T-helper 9 cell (primary cell): ENCODE data around the gene INTU.
"Not testable (repeated sequence)": the region's sequence is repeated elsewhere in the genome, so short reads cannot be mapped to it uniquely, and the experiment has no call there.

Source experiments
- DNase-seq: peaks from one replicate; pipeline ENCODE4 v3.0.0-alpha.2; 2020
- total RNA-seq, 2 donors: gene quantifications; one replicate each; lab custom pipeline; 2026; lab: John Stamatoyannopoulos, UW

INTU gene
- 0 reads per million in 2 donors for total RNA-seq

DNA sequence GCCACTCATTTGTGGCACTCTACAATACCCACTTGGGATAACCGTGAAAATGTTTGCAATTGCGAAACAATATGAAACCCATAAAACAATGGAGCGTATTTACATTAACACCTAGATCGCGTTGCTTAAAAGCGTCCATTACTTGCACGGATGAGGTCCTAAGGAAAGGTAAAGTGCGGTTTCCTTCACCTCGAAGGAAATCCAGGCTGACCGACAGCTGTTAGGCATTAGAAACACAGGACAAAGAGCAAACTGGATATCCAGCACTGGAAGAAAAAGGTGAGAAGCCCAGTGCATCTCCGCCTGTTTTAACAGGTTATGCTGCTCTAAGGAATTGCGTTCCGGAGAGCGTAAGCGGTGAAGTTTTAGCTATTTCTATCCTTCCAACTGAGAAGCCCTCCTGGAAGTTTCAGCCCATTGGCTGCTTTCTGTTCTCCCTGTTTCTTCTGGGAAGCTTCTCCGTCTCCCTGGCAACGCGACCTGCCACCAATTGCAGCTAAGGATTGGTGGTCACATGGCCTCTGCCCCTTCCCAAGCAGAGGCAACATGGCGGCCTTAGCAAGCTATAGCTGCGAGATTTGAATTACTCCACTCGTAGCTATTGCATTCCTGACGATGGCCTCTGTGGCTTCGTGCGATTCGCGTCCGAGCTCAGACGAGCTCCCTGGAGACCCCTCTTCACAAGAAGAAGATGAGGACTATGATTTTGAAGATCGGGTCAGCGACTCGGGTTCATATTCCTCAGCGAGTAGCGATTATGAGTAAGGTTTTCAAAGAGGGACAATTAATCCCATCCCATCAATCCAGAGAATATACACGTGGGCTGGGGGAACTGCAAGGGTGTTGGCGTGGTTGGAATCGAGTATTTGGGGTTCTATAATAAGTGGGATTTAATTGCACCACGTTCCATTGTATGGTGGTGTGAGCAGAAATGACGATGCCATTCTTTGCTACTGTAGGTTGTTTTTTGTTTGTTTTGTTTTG, at the start of gene INTU:
TSS of gene INTU (plus strand) at position 538 of the 984 bp plus-strand sequence. CDS start at position 616, 78 bp downstream.
- DNase-seq: no peak

- DNase-seq: not testable (repeated sequence)
Observed at GRCh38 chr4:127586496-127586895, 46.3 kb upstream of the INTU start.

DNA sequence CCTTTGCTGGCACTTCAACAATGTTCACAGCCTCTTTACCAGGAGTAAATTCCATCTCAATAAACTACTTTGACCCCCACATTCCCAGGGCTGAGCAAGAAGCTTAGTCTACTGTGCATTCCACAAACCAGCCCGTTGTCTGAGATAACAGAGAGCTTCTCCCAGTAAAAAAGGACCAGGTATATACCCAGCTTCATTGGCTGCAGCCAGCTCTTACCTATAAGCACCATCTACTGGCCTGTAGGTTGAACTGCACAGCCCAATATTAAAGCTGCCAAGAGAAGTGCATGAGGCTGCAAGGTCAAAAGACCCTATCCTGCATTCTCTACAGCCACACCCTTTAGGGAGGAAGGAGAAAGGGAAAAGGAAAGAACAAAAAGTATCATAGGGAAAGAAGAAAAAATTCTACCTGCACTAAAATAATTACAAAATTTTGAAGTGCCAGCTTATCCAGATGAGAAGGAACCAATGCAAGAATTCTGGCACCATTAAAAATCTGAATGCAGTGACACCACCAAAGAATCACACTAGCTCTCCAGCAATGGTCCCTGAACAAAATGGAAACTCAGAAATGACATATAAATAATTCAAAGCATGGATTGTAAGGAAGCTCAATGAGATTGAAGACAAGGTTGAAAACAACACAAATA, 45.7 kb upstream of the INTU start:
- DNase-seq: no peak

DNA sequence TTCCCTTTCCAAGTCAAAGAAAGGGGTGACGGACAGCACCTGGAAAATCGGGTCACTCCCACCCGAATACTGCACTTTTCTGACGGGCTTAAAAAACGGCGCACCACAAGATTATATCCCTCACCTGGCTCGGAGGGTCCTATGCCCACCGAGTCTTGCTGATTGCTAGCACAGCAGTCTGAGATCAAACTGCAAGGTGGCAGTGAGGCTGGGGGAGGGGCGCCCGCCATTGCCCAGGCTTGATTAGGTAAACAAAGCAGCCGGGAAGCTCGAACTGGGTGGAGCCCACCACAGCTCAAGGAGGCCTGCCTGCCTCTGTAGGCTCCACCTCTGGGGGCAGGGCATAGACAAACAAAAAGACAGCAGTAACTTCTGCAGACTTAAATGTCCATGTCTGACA, 43.6 kb upstream of the INTU start:
- not testable (repeated sequence) for DNase-seq

DNA sequence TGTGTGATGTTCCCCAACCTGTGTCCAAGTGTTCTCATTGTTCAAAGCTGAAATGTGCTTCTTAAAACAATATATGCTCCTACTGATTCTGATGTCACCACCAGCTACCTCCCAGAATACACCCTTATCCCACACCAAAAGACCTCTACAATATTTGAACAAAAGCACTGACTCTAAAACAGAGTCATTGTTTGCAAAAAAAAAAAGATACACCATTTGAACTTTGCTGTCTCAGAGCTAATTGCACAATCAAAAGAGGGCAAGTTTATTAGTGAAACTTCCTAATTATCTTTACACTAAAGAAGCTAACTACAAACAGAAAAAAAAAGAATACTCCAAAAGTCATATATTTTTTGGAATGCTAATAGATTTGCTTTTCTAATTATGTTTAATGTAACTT, 34.1 kb upstream of the INTU start:
- no peak for DNase-seq

DNA sequence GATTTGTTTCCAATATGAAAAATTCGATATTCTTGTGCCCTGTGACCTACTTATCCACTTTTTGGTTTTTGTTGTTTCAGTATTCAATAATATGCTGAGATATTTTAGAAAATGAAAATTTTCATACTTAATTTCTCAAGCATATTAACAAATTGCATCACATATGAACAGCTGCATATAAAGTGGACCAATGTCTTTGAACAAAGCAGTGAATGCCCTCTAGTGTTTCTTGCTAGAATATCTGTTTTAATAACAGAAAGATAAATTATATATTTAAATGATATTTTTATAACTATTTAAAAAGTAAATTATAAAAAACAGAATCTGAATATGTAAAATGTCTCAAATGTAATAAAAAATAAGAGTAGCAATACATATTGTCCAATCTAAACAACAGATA, 31.7 kb upstream of the INTU start:
- no peak for DNase-seq

DNA sequence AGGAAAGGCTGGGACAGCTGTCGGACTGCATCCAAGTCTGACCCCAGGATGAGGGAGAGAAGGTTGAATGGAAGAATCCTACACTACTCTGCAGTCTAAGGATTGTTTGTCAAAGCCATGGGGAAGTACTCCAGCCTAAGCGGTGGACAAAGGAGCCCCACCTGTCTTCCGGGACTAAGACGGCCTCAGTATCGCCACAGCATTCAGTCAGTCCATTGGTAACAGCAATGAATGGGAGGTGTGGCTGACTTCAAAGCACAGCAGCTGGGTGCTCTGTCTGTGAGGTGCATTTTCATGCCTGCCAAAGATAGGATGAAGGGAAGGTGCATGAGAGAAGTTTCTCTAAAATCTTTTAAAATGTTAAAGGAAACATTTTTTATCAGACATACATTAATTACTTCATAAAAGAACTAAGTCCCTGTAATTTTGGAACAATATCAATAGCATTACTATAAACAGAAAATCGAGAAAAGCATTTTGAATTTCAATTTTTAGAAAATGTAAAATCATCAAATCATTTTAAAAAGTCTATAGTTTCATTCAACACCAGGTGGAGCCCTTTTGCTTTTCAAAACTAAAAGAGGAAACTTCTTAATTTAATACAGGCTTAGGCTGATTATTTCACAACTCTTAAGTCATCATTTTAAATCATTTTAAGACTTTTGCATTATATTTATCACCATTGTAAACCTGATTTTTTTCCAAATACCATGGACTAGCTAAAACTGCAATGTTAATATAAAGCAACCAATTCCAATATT, 27.6 kb upstream of the INTU start:
- DNase-seq: no peak

- no peak for DNase-seq
Observed at GRCh38 chr4:127606823-127607222, 25.9 kb upstream of the INTU start.

GRCh38 chr4:127609484-127609883, 23.3 kb upstream of the INTU start:
- no peak for DNase-seq

DNA sequence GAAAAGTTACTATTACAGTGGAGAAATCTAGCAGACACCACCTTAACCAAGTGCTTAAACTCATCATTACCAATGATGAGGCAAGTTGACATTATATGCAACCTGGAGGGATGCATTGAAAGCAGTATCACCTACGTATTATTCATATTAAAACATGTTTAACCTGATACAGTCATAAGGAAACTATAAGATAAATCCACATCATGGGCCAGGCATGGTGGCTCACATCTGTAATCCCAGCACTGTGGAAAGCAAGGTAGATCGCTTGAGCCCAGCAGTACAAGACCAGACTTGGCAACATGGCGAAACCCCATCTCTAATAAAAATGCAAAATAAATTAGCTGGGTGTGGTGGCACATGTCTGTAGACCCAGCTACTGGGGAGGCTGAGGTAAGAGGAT, 22.3 kb upstream of the INTU start:
- DNase-seq: no peak

DNA sequence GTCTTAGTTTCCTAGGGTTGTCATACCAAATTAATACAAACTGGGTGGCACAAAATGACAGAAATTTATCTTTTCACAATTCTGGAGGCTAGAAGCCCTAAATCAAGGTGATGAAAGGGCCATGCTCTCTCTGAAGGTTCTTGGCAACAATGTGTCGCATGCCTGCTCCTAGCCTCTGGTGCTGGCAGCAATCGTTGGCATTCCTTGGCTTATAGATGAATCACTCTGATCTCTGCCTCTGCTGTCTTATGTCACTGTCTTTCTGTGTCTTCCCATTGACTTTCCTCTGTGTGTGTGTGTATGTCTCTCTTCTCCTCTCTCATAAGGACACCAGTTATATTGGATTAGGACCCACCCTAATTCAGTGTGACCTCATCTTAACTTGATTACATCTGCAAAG, 15.9 kb upstream of the INTU start:
- no peak for DNase-seq

DNA sequence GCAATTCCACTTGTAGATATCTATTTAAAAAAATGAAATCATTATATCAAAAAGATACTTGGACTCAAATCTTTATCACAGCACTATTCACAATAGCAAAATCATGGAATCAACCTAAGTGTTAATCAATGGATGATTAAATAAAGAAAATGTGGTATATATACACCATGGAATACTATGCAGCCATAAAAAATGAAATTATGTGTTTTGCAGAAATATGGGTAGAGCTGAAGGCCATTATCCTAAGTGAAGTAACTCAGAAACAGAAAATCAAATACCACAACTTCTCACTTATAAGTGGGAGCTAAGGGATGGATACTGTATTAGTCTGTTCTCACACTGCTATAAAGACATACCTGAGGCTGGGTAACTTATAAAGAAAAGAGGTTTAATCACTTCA, 14.3 kb upstream of the INTU start:
- no peak for DNase-seq

DNA sequence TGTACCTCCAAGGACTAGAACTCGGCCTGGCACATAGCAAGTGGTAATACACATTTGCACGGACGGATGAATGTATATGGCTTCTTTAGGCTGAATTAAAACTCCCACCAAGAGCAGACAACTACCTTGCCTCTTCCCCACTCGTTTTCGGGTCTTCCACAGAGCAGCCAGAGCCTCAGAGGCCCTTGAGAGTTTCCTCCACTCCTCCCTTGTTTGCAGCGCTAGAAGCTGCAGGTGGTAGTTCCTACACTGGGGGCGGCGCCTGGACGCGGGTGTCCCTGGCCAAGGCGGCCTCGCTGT, 10.2 kb upstream of the INTU start:
- no peak for DNase-seq

DNA sequence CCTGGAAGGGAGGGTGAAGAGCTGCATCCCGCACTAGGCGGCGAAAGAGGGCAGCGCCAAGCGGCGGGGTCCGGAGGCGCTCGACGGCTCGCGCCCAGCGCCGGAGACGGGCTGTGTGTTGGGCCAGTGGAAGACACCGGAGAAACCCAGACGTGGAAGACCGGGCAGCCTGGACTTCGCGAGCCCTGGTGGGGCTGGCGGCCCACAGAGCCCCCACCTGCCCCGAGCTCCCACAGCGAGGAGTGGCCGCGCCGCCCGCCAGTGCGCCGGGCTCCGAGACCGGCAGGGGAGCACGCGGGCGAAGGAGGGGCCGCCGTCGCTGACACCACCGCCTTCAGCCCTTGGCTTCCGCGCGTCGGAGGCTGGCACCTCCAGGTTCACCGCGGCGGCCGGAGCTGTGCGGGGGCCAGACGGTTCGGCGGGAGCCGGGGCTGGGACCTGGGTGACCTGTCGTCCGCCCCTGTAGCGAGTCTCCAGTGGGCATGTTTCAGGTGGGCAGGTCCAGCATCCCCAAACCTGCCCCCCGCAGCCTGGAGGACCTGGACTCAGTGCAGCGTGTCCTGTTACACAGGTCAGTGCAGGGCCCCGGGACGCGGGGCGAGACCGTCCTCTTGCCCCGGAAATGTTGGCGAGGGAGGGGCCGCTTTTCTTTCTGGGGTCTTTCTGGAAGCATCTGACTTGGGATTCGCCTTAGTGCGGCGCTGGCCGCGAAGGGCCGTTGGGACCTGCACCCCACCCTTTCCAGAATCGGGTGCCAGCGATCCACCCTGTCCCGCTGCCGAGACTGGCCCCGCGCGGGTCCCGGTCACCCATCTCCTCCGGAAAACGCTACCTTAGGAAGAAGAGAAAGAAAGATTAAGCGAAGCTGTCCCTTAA, 9.6 kb upstream of the INTU start:
- DNase-seq: no peak

- no peak for DNase-seq
Observed at GRCh38 chr4:127623797-127624083, 9.0 kb upstream of the INTU start.

DNA sequence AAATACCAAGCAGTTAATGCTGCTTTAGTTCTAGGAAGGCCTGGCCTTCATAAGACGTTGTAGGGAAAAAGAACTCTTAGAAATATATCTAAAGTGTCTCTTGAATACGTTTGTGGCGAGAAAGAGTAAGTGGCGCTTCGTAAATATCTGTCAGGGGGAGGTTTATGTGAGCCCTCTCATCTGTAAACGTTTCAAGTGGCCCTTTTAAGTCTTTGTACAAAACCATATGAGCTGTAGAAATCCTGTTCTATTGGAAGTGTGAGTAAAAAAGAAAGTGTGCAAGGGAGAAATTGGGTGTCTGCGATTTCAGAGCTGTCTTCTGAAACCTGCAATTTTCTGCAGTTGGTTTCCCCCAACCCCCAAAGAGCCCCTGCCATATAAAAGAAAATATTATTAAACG, 8.6 kb upstream of the INTU start:
- DNase-seq: no peak

DNA sequence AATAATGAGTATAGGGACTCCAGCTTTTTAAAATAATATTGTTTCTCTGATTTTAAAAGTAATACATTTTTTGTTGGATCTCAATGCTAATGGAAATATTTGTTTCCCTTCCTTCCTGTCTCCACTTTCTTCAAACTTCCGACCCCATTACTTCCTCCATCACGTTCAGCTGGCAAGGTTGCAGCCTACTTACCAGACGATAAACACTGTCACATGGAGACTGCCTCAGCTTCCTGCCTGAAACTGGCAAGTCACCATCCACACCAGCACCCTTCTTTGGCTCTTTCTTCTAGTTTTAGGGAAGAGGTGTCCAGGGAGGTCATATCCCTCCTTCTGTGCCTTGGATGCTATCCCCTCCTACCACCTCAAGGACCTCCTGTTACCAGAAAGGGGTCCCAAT, 3.4 kb upstream of the INTU start:
- DNase-seq: no peak

- no peak for DNase-seq
Observed at GRCh38 chr4:127630152-127630551, 2.6 kb upstream of the INTU start.

- DNase-seq: no peak
Observed at GRCh38 chr4:127631420-127631819, 1.3 kb upstream of the INTU start.

DNA sequence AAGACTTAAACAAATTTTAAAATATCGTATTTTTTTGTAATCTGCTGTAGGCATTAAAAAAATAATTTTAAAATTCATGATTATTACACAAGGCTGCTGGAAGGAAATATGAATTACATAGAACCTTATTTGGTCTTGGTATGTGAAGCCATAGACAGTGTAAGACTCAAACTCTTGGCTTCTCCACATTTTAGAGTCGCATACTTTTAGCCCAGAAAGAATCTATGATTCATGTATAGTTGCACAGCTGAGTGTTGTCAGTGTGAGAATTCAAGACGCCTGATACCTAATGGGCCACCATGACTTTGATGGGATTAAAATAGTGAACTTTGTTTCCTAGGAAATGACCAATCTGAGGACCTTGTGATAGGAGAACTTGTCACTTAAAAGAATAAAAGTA, 1.4 kb downstream of the INTU start:
- DNase-seq: no peak

GRCh38 chr4:127641524-127641923, 8.8 kb downstream of the INTU start:
- no peak for DNase-seq

DNA sequence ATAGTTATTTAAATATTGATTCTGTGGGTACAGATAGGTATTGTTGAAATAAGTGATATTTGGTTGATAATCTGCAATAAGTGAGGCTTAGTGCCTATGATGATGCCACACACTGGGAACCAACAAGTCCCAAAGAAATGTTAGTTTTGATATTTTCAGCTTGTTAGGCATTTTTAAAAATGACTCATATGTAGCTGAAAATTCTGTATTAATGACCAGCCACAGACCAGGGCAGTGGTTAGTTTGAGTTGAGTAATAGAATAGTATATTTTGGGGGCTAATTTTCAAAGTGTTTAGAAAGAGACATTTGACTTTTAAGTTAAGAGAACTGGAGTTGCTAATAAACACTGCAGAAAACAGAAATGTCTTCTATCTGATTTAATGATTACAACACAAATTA, 9.4 kb downstream of the INTU start:
- DNase-seq: no peak

DNA sequence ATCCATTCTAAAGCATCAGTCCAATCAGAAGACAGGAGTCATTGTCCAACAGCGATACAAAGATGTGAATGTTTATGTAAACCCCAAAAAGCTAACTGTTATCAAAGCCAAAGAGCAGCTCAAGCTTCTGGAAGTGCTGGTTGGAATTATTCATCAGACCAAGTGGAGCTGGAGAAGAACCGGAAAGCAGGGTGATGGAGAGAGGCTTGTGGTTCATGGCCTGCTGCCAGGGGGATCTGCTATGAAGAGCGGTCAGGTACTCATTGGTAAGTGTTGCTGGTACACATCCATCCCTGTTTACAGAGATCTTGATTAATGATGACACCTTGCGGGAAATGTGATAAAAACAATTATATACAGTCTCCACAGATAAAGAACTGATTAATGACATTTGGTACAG, 11.0 kb downstream of the INTU start:
- no peak for DNase-seq
